GM19193 (cell line): ENCODE measurements around the gene ATP13A1.

ENCODE experiments used
- POLR2A ChIP-seq: IDR thresholded peaks from 4 replicates; pipeline ENCODE4 v1.6.1; 2011; ENCODE audit not compliant: insufficient read depth, insufficient read length; ENCODE audit errors: extremely low read depth

The ATP13A1 gene

DNA sequence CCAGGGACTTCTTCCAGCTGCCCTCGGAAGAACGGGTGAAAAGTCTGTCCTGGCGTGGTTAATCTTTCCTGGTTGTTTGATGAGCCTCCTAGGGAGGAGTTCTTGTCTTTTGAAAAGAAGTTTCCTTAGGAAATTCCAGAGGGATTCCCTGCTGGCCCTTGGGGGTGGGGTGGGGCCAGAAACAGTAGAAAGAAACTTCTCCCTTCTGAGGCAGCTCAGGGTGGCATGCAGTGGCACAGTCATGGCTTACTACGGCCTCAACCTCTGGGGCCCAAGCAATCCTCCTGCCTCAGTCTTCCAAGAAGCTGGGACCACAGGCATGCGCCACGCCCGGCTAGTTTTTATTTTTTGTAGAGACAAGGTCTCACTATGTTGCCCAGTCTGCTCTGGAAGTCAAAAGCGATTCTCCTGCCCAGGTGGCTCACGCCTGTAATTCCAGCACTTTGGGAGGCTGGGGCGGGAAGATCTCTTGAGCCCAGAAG lies 6.6 kb upstream of the ATP13A1 start:
- no peak for TF ChIP-seq POLR2A

DNA sequence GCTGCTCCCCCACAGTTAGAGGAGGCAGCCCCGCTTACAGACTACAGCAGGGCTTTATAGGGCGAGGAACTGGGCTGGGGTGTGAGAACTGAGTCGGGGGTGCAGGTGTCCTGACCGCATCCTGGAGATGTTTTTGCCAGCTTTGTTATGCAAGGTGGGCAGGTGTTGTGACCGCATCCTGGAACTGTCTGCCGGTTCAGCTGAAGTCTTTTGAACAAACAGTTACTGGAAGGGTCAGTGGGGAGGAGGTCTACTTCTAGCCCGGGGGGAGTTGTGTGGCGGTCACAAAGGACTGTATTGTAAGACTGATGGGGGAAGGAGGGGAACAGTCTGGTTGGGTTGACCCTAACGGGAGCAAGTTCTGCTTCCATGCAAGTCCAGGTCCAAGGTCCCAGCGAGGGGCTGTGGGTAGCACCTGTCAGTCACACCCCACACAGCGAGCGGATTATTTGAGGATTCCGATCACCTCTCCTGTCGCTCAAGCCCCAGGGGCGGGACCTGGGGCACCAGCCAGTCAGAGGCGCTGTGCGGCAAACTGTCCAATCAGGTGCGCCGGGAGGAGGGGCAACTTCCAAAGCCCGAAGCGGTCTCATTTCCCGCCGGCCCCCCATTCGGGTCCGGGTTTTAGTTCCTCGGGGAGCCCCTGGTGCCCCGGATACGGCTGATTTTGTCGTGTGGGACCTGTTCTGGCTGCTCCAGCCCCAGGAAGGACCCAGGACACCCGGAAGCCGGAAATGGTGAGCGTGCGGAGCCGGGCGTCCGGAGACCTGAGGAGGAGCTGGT lies 4.9 kb upstream of the ATP13A1 start, which contains the start of gene ZNF101:
Gene ZNF101 (plus strand): TSS at position 610 of the 783 bp plus-strand sequence. CDS start 125 bp downstream, at position 735.
- peak; percentile 89 for TF ChIP-seq POLR2A

- no peak for TF ChIP-seq POLR2A
Observed at GRCh38 chr19:19662871-19663255, 613 bp downstream of the ATP13A1 start.

- TF ChIP-seq POLR2A = no peak
Observed at GRCh38 chr19:19662344-19662743, 1.1 kb downstream of the ATP13A1 start.

DNA sequence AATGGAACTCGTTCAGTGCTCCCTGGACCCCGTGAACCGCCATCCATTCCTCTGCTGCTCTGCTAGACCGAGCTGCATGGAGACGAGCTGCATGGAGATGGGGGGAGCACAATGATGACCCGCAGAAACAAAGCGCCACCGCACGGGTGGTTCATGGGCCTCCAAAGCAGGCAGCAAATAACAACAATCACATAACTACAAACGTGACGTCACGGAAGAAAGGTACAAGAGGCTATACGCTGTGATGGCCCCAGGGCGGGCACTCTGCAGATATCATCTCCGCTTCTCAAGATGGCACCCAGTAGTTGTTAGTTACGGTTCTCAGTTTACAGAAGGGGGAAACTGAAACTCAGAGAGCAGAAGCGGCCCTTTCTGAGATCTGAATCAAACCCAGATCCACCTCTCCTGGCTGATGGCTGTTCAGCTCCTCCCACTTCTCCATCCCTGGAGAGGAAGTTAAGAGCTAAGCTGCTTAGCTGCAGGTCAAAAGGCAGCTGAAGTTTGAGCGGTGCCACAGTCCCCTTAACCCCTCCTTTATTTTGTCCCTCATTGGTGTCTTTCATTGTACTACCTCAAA lies 1.7 kb downstream of the ATP13A1 start:
- TF ChIP-seq POLR2A = peak; percentile 52

DNA sequence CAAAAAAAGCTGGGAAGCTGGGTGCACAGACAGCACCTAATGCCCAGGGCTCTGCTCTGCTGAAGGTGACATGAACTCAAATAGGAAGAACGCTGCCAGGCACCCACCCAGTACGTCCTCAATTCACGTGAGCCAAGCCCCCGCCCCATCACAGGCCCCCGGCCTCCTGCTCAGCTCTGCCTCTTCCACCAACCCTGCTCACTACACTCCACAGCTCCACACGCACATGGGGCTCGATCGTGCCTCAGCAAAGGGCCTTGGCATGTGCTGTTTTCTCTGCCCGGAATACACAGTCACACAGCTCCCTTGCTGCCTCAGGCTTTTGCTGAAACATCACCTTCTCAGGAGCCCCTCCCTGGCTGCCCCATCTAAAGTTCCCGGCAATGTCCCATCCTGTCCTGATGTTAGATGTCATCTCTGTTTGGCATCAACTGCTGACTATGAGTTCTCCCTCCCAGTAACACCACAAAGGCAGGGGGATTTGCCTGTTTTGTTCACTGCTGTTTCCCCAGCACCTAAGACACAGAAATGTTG lies 2.3 kb downstream of the ATP13A1 start:
- no peak for TF ChIP-seq POLR2A

DNA sequence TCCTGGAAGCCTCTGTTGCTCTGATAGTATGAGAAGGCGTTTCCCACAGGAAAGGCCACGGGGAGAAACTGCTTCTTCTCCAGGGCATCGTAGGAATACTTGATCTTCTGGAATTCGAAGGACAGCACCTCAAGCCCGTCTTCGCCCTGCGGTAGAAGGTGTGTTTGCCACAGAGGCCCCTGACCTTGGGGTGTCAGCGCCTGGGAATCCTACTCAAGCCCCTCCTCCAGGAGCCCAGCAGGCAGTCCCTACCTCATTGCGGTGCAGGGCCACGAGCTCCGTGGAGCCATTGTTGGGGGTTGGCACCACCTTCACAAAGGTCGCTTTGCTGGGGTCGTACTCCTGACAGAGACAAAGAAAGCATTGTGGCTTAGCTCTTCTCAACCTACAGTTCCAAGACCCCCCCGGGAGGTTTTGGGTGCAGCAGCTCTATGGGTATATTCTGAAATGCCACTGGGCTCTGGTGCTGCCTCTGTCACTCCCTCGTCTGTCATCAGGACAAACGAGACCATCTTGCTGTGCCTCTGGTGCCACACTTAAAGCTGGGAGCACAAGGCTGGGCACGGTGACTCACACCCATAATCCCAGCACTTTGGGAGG lies 3.7 kb downstream of the ATP13A1 start:
- TF ChIP-seq POLR2A = no peak

DNA sequence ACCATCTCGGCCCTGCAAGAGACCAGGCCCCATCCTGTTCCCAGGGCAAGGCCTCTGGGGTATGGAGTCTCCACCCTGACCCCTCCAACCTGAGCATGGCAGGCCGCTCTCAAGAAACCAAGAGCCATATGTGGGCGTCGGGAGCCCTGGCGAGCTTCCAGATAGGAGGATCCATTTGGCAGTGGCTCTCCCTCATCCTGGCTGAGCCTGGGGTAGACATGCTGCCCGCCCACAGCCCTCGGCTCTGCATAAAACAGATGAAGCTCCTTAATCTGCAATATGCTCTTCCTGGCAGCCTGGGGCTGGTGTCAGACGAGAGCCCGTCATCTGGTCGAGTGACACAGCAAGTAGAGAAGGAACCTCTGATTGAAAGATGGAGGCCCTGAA lies 6.1 kb downstream of the ATP13A1 start:
- no peak for TF ChIP-seq POLR2A

- TF ChIP-seq POLR2A = peak; percentile 15
Observed at GRCh38 chr19:19656451-19657396, 6.8 kb downstream of the ATP13A1 start.

- no peak for TF ChIP-seq POLR2A
Observed at GRCh38 chr19:19655641-19656343, 7.7 kb downstream of the ATP13A1 start.

DNA sequence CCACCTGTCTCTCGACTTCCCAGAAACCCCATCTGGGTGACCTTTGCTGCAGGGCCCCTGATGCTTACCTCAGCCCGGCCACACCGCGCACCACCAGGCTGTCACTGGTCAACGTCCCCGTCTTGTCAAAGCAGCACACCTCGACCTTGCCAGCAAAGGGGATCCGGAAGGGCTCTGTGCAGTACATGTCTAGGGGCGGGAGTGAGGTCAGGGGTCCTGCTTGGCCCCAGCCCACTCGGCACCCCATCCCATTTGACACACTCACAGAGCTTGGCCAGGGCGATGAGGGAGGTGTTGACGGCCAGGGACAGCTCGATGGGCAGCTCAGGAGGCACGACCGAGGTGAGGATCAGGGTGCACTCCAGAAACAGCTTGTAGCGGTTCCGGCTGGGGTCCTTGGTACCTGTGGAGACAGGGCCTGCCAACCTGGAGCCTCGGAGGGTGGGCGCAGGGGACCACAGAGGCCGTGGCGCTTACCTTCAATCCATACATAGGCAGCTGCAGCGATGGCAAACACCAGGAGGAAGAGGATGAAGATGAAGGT lies 8.4 kb downstream of the ATP13A1 start:
- no peak for TF ChIP-seq POLR2A

GRCh38 chr19:19654441-19654840 lies 9.0 kb downstream of the ATP13A1 start:
- TF ChIP-seq POLR2A = no peak

DNA sequence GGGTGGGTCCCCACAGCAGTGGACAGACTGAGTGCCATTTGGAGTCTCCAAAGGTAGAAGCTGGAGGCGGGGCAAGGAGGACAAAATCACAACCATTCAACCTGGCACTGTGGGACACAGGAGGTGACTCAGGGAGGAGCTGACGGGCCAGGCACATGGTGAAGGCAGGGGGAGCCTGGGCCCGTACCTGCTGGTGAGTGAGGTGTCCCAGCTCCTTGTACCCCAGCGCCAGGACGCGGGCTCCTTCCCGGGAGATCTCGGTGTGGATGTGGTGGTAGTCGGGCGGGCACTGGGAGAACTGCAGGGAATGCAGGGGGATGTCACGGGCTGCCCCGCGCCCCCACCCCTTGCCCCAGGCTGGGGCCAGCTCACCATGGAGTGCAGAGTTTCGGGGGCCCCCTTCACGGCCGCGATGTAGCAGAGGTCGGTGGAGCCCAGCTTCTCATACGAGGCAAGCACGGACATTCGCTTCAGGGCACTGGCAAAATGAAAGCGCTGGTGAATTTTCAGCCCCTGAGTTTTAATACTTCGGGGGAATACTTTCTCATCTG lies 9.8 kb downstream of the ATP13A1 start:
- TF ChIP-seq POLR2A = no peak

DNA sequence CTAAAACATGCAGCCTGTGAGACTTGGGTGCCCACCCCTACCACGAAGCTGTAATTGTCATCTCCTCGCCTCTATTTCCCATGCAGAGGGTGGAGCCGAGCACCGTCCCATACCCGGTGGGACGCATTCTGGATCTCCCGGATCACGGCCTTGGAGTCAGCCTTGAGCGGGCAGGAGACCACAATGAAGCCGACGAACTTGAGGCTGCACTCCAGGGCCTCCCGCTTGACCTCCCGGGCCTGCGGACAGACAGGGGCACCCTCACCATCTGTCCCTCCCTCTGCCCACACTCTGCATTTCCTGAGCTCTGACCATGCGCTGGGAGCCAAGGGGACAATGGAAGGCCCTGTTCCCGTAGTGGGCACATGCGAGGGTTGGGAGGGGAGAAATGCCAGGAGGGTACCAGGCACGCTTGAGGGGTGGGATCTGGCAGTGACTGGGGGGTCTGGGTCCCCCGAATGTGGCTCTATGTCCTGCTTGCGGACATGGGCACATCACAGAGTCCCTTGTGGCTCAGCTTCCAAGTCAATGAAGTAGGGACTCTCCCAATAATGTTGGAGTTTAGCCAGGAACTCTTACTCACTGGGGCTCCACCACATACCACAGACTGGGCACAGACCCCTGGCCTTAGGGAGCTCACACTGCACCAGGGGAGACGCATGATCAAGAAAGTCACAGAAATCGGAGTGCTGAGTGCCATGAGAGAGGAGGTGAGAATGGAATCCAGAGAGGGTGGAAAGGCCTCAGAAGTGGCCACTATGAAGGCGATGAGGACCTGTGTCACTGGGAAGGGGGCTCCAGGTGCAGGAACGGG lies 10.8 kb downstream of the ATP13A1 start:
- no peak for TF ChIP-seq POLR2A
